Measurements from ENCODE around the gene S1PR3.

S1PR3 gene

DNA sequence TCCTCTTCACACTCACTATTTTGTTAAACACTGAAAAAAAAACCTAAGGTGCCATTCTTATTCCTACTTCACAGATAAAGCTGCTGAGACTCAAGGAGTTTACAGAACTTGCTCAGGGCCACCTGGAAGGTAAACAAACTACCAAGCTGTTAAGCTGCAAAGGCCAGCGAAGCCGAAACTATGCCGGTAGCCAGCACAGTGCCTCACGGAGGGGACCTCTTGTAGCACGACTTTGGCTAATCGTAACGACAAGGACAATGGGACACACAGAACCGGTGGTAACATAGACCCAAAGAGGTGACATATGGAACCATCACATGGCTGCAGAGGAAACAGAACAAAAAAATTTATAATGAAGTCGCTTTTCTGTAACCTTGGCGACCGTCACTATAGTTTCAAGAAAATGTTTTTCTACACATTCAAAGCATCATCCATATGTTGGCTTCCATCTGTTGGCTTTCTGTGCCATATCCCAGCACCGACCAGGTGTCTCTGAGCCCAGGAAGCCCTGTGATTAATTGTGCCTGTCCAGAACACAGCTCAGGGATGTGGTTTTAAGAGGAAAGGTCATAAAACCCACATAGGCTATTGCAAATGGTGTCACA lies 60.3 kb downstream of the S1PR3 start:
- DNase-seq (ENCODE audit: low read depth): no peak
- in situ Hi-C loops (cut with HindIII; ENCODE audit: low sequenced_read_pairs): no loop called here
- no peak overlapping the region for H3K4me3 ChIP-seq (ENCODE audit: low read depth, low read length)
- no peak for TF ChIP-seq CTCF (IDR thresholded peaks at IDR 0.05; ENCODE audit: low read depth, low read length, missing control alignments)

- no peak for TF ChIP-seq CTCF (IDR thresholded peaks at IDR 0.05; ENCODE audit: low read depth, low read length, missing control alignments)
- in situ Hi-C loops (cut with HindIII; ENCODE audit: low sequenced_read_pairs): no loop called here
- no peak overlapping the region for H3K4me3 ChIP-seq (ENCODE audit: low read depth, low read length)
- no peak for DNase-seq (ENCODE audit: low read depth)
These were observed 61.3 kb downstream of the S1PR3 start for GRCh38 chr9:89052470-89053097.

GRCh38 chr9:89053301-89053700 lies 62.0 kb downstream of the S1PR3 start:
- in situ Hi-C loops (cut with HindIII; ENCODE audit: low sequenced_read_pairs): no loop called here
- no peak for DNase-seq (ENCODE audit: low read depth)
- H3K4me3 ChIP-seq (ENCODE audit: low read depth, low read length): no peak overlapping the region
- TF ChIP-seq CTCF (IDR thresholded peaks at IDR 0.05; ENCODE audit: low read depth, low read length, missing control alignments): no peak

All from astrocyte of the cerebellum (primary cell).